Adrenal gland (tissue), 12 donors: ENCODE results near the gene SUN1. TPM values are rescaled to one million over a fixed set of nuclear protein-coding genes. Genes with fewer than 3 reads are reported as not detected.
"Not testable (repeated sequence)": the region's sequence is repeated elsewhere in the genome, so short reads cannot be mapped to it uniquely, and the experiment has no call there.

Experiments
- DNase-seq, 7 donors: peaks; one replicate each; pipeline ENCODE4 v3.0.0-alpha.2; 2019 to 2020
- H3K27ac ChIP-seq, 5 donors: fragments of 200-600 bp; sonication (generic) in 4 of 5; 1 replicate in 3 of 5; 2 replicates in 2 of 5; pipeline versions ENCODE4 v1.5.1 to v1.8.0; 2016 to 2020; ENCODE audit warnings: mild to moderate bottlenecking in 1 of 5
- H3K27me3 ChIP-seq: fragments of 200-600 bp; 2 replicates; pipeline ENCODE4 v1.8.0; 2021
- H3K36me3 ChIP-seq, 2 donors: fragments of 200-600 bp; replicated peaks in 1 of 2; 1 replicate in 1 of 2; 2 replicates in 1 of 2; pipeline versions ENCODE4 v1.5.1 to v1.8.0; 2018 to 2022
- H3K4me1 ChIP-seq, 2 donors: fragments of 200-600 bp; replicated peaks in 1 of 2; 1 replicate in 1 of 2; 2 replicates in 1 of 2; pipeline versions ENCODE4 v1.5.1 to v1.8.0; 2018 to 2021
- H3K4me3 ChIP-seq, 4 donors: fragments of 200-600 bp; sonication (generic) in 3 of 4; one replicate each; pipeline ENCODE4 v1.5.1; 2016 to 2018
- H3K9me3 ChIP-seq, 3 donors: fragments of 200-600 bp; sonication (generic) in 1 of 3; replicated peaks in 1 of 3; 1 replicate in 2 of 3; 2 replicates in 1 of 3; pipeline versions ENCODE4 v1.5.1 to v1.8.0; 2016 to 2021
- POLR2A ChIP-seq, 2 donors: fragments of 450-650 bp; IDR thresholded peaks; one replicate each; pipeline ENCODE4 v1.6.1; 2017; ENCODE audit warnings: antibody characterized with exemption in 2 of 2, mild to moderate bottlenecking in 2 of 2, moderate library complexity in 1 of 2
- WGBS, 4 donors: extraction: QIAGEN DNeasy Blood & Tissue Kit in 2 of 4; methylation state at CpG; one replicate each; pipeline versions ENCODE4 v1.1.5 to v1.1.7; 2013 to 2017; 5-methylcytosine and 5-hydroxymethylcytosine counted together
- intact Hi-C, 2 donors: fragments of 100-400 bp; cut with DNase I; formaldehyde crosslinking; loops; one replicate each; pipeline versions ENCODE4 v1.14.1 to v1.15.0; 2022 to 2023
- polyA plus RNA-seq, 3 donors: library from polyadenylated mRNA; stranded (reverse); fragments of 200-250 nt in 2 of 3; fragments of 350-450 nt in 1 of 3; fragmentation: Illumina TruSeq in 1 of 3; extraction: RNeasy Lipid Tissue Mini Kit (QIAGEN cat#74804) in 1 of 3; gene quantifications; one replicate each; pipeline ENCODE4 v1.2.3, GENCODE V29; 2013 to 2014
- total RNA-seq, 9 donors: library from RNA; depleted of rRNA in 4 of 9; stranded (reverse); fragments of >200 nt in 4 of 9; fragments of 120-200 nt in 1 of 9; fragmentation: NEBNext Ultra II Directional in 1 of 9; extraction: Animal tissue kit (Norgen Biotek cat#: 25700) in 1 of 9; gene quantifications; one replicate each; pipeline versions ENCODE4 v1.1.0 to v1.2.4, GENCODE V29; 2013 to 2023
- TF ChIP-seq, protein P1 (sequence below), 6 experiments: fragments of 450-650 bp in 4 of 6; fragments of 200-600 bp in 2 of 6; sonication (generic) in 1 of 6; IDR thresholded peaks; 1 replicate in 5 of 6; 2 replicates in 1 of 6; pipeline versions ENCODE4 v1.5.1 to v1.8.0; 2016 to 2021; ENCODE audit warnings: antibody characterized with exemption in 6 of 6, mild to moderate bottlenecking in 2 of 6, moderate library complexity in 1 of 6
- donor health status: healthy with polysubstance abuse.
- donor health status: Bipolar disorder and iron deficiency.
- donor health status: DM: yes; HTN: yes; CAD: no.
- donor health status: DM: no; HTN: no; CAD: no.
- donor health status: DM: no; HTN: no; CAD: no.
- donor health status: DM: yes; HTN: yes; CAD: no.

Gene SUN1
- total and polyA plus RNA-seq, 12 donors = 28.7 to 122 (median 99.9) TPM

DNA sequence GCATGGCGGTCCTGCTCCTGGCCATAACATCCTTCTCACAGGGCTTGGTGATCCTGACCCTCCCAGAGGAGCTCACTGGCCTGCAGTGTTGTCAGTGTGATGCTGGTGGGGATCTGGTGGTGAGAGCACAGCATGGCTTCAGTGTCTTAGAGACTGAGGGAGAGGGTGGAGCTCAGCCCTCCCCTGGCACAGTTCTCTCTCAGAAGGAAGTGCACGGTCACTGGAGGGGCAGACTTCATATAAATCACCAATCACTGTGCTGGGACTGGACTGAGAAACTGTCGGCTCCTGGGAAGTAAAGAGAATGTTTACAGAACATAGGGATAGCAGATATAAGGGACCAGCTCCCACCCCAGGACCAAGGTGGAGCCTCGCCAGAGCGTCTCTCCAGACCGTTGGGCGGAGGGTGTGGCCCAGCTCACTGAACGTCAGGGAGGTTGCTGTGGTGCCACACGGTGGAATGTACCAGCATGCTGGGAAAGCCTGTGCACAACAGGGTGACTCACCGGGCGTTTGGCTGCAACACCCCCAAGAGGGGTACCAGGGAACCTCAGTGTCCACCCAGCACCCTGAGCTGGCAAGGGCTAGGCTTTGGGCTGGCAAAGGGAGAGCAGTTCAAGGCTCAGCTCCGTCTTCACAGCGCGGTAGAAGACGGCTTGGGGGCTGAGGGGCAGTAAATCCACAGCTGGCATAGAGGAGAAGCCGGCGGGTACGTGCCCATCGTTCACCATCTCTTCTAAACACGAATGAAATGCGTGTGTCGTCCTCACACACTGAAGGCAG lies 35.3 kb downstream of the SUN1 start:
- Histone ChIP-seq H3K9me3 (no peaks in the 10 kb centered on the region), H3K36me3 (peaks cover 0 to 66% of the 10 kb centered on the region in 2 donors), H3K27ac (peak overlapping the region in 4 of 5 donors; percentile 7 to 87 (median 52)), H3K27me3 (no peaks in the 10 kb centered on the region), H3K4me3 (no peak overlapping the region), H3K4me1 (peaks cover 0 to 15% of the 10 kb centered on the region in 2 donors)
- TF ChIP-seq, protein P1, sequence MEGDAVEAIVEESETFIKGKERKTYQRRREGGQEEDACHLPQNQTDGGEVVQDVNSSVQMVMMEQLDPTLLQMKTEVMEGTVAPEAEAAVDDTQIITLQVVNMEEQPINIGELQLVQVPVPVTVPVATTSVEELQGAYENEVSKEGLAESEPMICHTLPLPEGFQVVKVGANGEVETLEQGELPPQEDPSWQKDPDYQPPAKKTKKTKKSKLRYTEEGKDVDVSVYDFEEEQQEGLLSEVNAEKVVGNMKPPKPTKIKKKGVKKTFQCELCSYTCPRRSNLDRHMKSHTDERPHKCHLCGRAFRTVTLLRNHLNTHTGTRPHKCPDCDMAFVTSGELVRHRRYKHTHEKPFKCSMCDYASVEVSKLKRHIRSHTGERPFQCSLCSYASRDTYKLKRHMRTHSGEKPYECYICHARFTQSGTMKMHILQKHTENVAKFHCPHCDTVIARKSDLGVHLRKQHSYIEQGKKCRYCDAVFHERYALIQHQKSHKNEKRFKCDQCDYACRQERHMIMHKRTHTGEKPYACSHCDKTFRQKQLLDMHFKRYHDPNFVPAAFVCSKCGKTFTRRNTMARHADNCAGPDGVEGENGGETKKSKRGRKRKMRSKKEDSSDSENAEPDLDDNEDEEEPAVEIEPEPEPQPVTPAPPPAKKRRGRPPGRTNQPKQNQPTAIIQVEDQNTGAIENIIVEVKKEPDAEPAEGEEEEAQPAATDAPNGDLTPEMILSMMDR (IDR thresholded peaks at IDR 0.05) = no peak
- 62 to 73% (median 70%) methylated on average over 14 to 22 of the region's 22 CpGs for WGBS, 4 donors
- peak in 3 of 7 donors; percentile 59 to 82 (median 66) for DNase-seq
- intact Hi-C loops = loop anchor here in 1 of 2 donors (5.0 kb wide), 1 partner anchor 35 kb away; the partner anchor contains the start of gene SUN1

DNA sequence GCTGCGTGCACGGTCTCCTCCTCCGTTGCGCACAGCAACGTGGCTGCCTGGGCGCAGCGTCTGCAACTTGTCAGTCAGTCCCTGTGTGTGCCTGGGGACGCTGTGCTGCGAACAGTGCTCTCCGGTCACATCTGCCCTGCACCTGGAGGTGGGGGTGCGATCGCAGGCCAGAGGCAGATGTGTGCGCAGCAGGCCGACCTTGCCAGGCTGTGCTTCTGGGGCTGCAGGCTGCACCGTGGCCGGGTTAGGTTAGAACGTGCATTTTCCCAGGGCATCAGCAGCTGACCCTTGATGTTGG lies 35.9 kb downstream of the SUN1 start:
- peaks cover 0 to 15% of the 10 kb centered on the region in 2 donors for H3K4me1 ChIP-seq
- intact Hi-C loops = loop anchor here in 1 of 2 donors (5.0 kb wide), 1 partner anchor 36 kb away; the partner anchor contains the start of gene SUN1
- WGBS, 4 donors = 72 to 96% (median 91%) methylated on average over 5 to 17 of the region's 17 CpGs
- peak overlapping the region in 3 of 5 donors; percentile 7 to 87 (median 82) for H3K27ac ChIP-seq
- TF ChIP-seq, protein P1 (IDR thresholded peaks at IDR 0.05) = no peak
- no peak for TF ChIP-seq POLR2A (IDR thresholded peaks at IDR 0.05)
- no peak overlapping the region for H3K4me3 ChIP-seq
- DNase-seq = no peak
- peaks cover 0 to 68% of the 10 kb centered on the region in 2 donors for H3K36me3 ChIP-seq
- H3K9me3 ChIP-seq = no peaks in the 10 kb centered on the region
- H3K27me3 ChIP-seq = no peaks in the 10 kb centered on the region

DNA sequence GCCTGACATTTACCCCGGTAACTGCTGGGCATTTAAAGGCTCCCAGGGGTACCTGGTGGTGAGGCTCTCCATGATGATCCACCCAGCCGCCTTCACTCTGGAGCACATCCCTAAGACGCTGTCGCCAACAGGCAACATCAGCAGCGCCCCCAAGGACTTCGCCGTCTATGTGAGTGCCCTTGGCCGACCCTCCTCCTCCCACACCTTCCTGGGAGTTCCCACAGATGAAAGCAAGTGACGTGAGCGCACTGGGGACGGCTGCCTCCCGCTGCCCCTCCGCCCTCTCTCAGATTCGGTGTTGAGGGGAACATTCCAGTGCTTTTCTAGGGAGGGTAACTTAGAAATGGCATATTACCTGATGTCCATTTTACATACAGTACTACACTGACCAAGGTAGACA lies 37.1 kb downstream of the SUN1 start:
- H3K4me1 ChIP-seq = peaks cover 4 to 26% of the 10 kb centered on the region in 2 donors
- WGBS, 4 donors = 78 to 86% (median 82%) methylated on average over 14 of the region's 14 CpGs
- intact Hi-C loops = loop anchor here in 1 of 2 donors (5.0 kb wide), 1 partner anchor 37 kb away; the partner anchor contains the start of gene SUN1

DNA sequence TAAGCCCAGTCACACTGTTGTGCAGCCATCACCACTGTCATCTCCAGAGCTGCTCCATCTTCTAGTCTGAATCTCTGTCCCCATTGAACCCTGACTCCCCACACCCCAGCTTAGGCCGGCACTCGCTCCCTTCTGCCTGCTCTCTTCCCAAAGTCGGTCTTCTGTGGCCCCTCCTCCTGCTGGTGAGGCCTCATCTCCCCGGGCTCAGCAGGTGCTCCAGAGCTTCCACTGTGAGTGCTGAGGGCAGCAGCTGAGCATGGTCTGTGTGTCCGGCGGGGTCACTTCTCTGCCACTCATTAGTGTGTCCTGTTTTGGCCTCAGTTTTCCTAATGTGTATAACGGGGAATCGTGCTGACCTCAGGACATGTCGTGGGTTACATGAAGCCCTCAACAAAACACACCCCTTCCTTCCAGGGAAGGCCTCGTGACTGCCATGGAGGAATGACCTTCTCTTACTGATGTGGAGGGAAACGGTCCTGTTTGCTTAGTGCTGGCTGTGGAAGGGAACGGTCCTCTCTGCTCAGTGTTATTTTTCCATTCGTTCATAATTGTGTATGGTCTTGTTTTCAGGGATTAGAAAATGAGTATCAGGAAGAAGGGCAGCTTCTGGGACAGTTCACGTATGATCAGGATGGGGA lies 39.7 kb downstream of the SUN1 start:
- no peak overlapping the region for H3K27ac ChIP-seq
- H3K27me3 ChIP-seq = no peaks in the 10 kb centered on the region
- peaks cover 8 to 32% of the 10 kb centered on the region in 2 donors for H3K4me1 ChIP-seq
- H3K9me3 ChIP-seq = no peaks in the 10 kb centered on the region
- H3K4me3 ChIP-seq = no peak overlapping the region
- peaks cover 0 to 41% of the 10 kb centered on the region in 2 donors for H3K36me3 ChIP-seq
- intact Hi-C loops = loop anchor here (2.0 to 5.0 kb wide), 2 partner anchors 85 to 550 kb away; no protein-coding TSS in a partner anchor
- 73 to 78% (median 76%) methylated on average over 14 of the region's 14 CpGs for WGBS, 4 donors
- no peak for TF ChIP-seq POLR2A (IDR thresholded peaks at IDR 0.05)
- TF ChIP-seq, protein P1 (IDR thresholded peaks at IDR 0.05) = no peak
- DNase-seq = no peak

More for the DNA sequence above, 37.1 kb downstream of the SUN1 start:
- Histone ChIP-seq H3K36me3 (peaks cover 0 to 60% of the 10 kb centered on the region in 2 donors), H3K9me3 (no peaks in the 10 kb centered on the region), H3K4me3 (no peak overlapping the region), H3K27me3 (no peaks in the 10 kb centered on the region), H3K27ac (peak overlapping the region in 1 of 5 donors; percentile 17)
- TF ChIP-seq, protein P1 (IDR thresholded peaks at IDR 0.05) = no peak
- TF ChIP-seq POLR2A (IDR thresholded peaks at IDR 0.05) = no peak
- no peak for DNase-seq

DNA sequence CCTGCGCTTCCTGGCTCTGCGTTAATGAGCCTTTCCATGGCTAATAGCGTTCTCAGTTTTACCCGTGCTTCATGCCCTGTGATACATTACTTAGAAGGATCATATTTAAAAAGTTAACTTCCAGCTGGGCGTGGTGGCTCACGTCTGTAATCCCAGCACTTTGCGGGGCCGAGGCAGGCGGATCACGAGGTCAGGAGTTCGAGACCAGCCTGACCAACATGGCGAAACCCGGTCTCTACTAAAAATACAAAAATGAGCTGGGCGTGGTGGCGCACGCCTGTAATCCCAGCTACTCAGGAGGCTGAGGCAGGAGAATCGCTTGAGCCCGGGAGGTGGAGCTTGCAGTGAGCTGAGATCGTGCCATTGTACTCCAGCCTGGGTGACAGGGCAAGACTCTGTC lies 40.4 kb downstream of the SUN1 start:
- WGBS, 4 donors = 89 to 91% (median 90%) methylated on average over 19 of the region's 19 CpGs
- not testable (repeated sequence) for H3K9me3 ChIP-seq, H3K27me3 ChIP-seq, DNase-seq, H3K4me3 ChIP-seq
- H3K36me3 ChIP-seq = peaks cover 0 to 34% of the 10 kb centered on the region in 2 donors
- peaks cover 8 to 26% of the 10 kb centered on the region in 2 donors for H3K4me1 ChIP-seq
- peak overlapping the region in 1 of 5 donors; percentile 17 for H3K27ac ChIP-seq
- intact Hi-C loops = loop anchor here in 1 of 2 donors (2.0 to 5.0 kb wide), 2 partner anchors 86 to 550 kb away; no protein-coding TSS in a partner anchor
